Iris pigment epithelial cell (primary cell): Measurements from ENCODE around the gene ATP6V0C.
"Not testable (repeated sequence)": the region's sequence is repeated elsewhere in the genome, so short reads cannot be mapped to it uniquely, and the experiment has no call there.

Experiments used
- DNase-seq: peaks from one replicate; pipeline ENCODE4 v3.0.0-alpha.2; 2011; ENCODE audit warnings: low read depth

The ATP6V0C gene

DNA sequence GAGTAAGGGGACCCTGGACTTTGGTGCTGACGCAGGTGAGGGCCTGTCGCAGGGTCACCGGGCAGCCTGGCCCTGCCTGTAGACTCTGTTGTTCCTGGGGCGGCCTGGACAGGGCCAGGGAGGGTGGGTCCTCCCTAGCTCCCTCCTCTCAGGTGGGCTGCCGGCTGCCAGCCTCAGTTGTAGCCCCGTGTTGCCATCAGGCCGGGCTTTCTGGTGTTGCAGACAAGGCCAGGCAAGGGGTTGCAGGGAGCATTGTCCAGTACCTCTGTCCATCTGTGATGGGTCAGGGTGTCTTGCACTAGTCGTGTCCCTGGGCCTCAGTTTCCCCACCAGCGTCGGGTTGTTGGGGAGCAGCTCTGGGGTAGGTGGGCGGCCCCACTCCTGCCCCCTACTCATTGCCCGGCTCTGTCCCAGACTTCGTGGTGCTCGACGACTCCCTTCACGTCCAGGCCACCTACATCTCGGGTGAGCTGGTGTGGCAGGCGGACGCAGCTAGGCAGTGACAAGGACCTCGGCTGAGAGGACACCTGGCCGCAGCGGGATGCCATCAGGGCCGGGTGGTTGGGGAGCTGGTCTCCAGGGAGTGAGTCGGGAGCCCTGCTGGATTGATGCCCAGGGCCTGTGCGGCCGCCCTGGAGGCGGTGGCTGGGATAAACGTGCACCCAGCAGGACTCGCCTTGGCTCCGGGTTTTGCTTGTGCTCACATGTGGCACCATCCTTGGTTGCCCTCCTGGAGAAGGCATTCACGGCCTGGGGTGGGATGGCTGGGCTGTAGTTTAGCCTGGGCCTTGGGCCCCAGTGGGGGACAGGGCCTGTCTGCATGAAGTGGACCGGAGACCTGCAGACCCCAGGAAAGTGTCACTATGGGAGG, 15.5 kb downstream of the ATP6V0C start:
- DNase-seq: no peak

DNA sequence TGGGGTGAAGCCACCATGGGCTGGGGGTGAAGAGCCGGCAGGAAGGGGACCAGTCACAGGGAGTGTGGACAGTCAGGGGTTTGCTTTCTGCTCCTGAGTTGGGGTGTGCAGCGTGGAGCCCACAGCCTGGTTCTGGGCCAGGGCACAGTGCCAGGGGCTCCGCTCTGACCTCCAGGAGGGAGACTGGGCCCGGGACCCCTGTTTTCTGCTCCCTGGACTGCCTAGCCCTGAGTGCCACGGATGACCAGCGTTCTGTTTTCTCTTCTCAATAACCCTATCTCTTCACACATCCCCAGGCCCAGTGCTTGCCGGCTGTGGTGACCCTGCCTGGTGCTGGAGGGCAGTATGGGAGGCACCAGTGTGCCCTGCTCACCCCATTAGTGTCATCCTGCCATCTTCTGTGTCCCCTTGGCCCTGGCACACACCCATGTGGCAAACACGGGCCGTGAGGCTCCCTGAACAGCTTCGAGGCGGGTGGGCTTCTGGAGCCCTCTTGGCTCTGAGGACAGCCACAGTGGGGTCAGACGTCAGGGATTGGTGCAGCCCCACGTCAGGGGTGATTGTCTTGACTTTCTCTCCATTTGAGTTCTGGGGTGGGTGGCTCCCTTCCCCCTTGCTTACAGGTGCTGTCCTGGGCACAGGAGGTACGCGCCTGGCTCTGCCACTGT, 16.3 kb downstream of the ATP6V0C start:
- DNase-seq: no peak

DNA sequence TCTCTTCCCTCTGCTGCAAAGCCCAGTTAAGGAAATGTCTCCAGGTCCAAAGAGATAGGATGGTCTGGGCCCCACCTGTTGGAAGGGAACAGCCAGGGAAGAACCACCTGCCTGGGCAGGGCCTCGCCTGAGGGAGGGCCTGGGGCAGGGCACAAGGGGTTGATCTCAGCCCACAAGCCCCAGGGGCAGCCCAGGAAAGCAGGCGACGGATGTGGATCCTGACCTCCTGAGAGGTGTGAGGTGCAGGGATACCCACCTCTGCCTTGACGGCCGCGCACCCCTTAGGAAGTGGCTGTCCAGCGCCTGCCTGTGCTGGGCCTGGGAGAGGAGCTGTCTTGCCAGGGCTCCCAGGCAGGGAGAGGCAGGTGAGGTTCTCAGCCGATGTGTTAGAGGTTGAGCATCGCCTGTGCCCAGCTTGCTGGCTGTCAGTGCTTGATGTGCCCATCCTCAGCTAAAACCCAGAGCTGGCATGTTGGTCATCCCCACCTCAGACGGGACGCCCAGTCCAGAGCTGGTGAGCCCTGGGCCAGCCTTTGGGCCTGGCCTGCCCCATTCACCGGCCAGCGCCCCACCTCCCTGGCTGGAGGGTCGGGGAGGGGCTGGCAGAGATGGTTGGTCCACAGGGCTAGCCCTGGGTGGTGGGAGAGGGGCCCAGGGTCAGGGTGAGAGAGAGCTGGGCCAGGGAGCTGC, 17.0 kb downstream of the ATP6V0C start:
- DNase-seq: no peak

DNA sequence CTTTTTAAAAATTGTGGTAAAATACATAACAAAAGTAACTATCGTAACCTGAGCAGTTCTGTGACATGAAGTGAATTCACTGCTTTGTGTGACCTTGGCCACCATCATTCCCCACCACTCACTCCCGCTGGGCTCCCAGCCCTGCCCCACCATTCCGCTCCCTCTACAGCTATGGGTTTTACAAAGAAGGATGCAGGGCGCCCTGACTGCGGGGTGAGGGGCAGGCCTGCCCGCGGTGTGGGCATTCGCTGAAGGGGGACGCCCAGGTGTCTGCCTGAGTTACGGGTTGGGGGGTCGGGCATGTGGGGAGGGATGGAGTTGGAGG, 17.6 kb downstream of the ATP6V0C start, which contains the start of gene CEMP1:
Gene CEMP1 (minus strand): TSS at position 38 of the 325 bp plus-strand sequence. CDS start 335 bp downstream, outside the sequence.
- no peak for DNase-seq

DNA sequence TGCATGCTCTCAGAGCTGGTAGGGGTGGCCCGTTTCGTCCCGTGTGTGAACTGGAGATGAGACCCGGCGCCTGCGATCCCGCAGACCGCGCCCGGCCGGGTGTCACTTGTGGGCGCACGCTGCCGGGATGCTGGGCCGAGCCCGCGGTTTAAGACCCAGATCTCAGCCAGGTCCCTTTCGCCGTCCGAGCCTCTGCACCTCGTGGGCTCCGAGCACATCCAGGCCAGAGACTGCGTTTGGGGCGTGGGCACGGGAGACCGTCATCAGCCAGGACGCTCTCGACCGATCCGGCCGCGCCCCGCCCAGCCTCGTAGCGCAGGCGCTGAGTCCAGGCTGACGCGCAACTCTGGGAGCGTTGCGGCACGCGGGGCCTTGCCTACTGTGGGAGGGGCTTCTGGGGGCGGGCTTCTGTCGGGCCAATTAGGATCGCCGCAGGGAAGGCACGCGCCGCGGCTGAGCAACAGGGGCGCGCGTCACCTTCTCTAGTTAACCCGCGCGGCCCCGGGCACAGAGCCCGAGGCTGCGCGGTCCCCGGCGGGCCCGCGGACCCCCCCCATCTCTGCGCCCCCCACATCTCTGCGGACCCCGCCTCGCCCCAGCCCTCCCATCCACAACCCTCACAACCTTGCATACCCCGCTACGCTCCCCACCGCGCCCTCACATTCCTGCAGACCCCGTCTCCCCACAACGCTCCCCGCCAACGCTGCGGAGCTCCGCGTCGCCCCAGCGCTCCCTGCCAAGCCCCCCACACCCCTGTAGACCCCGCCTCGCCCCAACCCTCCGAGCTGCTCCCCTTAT, 18.1 kb downstream of the ATP6V0C start:
- peak; percentile 97 for DNase-seq

DNA sequence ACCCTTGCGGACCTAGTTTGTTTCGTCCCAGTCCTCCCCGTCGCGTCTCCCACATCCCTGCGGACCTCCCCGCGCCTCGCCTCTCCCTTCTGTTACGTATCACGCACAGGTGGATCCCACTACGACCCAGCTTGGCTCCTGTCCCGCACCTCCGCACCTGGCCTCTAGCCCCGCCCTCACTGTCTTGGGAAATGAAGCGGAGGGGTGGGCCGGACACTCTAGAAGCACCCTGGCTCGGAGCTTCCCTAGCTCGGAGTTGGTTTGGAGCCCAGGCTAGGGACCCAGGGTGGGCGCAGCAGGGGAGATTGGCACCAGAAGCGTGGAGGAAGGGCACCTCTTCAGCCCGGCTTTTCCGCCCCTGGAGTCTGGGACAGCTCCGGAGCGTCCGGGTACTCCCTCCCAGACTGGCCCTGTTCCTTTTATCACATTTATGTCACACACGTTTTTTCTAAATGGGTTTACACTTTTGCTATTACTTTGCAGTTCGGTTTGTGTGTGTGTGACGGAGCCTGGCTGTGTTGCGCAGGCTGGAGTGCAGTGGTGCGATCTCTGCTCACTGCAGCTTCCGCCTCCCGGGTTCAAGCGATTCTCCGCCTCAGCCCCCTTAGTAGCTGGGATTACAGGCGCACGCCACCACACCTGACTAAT, 18.9 kb downstream of the ATP6V0C start:
- peak; percentile 59 for DNase-seq

DNA sequence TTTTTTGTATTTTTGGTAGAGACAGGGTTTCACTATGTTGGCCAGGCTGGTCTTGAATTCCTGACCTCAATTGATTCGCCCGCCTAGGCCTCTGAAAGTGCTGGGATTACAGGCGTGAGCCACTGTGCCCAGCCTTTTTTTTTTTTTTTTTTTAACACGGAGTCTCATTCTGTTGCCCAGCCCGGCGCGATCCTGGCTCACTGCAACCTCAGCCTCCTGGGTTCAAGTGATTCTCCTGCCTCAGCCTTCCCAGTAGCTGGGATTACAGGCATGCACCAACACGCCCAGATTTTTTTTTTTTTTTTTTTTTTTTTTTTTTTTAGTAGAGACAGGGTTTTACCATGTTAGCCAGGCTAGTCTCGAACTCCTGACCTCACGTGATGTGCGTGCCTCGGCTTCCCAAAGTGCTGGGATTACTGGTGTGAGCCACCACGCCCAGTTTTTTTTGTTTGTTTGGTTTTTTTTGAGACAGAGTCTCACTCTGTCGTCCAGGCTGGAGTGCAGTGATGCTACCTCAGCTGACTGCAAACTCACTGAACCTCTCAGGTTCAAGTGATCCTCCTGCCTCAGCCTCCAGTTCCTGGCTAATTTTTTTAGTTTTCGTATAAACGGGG, 19.5 kb downstream of the ATP6V0C start:
- not testable (repeated sequence) for DNase-seq

DNA sequence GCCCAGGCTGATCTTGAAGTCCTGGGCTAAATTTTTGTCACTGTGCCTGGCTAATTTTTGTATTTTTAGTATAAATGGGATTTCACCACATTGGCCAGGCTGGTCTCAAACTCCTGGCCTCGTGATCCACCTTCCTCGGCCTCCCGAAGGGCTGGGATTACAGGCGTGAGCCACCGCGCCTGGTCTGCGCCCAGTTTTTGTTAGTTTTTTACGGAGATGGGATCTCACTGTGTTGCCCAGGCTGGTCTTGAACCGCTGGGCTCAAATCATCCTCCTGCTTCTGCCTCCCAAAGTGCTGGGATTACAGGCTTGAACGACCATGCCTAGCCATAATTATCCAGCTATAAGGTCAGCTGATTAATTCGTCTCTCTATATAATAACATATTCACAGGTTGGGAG, 20.2 kb downstream of the ATP6V0C start:
- no peak for DNase-seq

DNA sequence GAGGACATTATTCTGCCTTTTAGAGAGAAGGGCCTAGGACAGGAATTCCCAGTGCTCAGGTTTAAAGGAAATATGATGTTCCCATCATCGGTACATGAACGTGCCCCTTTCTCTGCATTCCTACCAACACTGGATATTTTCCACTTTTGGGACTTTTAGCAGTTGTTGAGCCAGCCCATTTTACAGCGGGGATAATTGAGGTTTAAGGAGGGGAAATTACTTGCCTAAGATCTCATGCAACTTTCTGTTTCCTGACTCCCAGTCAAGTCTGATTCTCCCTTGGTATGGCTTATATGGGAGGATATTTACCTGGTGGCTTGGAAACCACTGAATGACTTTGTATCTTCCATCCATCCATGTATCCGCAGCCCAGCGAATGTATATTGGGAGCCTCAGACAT, 20.6 kb downstream of the ATP6V0C start:
- DNase-seq: not testable (repeated sequence)

DNA sequence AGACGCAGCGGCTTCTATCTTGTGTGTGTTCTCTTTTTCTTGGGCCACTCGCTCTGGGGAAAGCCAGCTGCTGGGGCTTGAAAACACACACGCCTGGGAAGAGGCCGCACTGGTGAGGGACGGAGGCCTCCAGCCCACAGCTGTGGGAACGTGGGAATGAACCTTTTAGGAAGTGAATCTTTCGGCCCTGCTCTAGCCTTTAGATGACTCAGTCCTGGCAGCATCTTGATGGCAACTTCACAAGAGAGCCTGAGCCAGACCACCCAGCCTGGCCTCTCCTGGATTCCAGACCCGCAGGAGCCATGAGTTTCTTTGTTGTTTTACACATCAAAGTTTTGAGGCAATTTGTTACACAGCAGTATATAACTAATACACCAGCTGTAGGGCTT, 21.9 kb downstream of the ATP6V0C start:
- DNase-seq: peak; percentile 63

DNA sequence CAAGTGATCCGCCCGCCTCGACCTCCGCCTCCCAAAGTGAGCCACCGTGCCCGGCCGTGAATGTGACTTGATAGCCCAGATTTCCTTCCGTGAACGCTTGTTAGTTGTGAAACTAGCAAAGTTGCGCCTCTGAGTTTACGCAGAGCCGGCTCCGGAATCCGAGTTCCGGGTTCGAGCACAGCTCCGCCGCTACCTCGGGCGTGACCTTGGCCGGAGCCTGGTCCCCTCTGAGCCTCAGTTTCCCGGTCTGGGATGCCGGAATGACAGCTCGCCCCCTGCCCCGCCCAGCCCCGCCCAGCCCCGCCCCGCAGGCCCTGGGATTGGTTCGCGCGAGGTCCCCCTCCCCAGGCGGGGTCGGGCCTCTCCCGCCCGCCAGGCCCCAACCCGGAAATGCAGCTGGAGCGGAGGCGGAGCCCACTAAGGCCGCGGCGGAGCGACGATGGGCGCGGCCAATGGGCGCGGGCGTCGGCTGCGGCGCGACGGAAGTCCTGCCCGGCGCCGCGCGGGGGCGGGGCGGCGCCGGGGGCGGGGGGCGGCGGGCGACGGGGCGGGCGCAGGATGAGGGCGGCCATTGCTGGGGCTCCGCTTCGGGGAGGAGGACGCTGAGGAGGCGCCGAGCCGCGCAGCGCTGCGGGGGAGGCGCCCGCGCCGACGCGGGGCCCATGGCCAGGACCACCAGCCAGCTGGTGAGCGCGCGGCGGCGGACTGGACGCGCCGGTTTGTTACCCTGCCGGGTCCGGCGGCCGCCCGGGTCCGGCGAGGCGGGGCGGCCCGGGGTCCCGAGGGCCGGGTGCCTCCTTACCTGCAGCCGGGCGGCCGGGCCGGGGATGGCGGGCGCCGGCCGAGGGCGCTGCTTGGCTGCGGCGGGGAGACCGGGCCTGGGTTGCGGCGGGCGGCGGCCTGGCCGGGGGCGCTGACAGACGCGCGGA, 24.0 kb downstream of the ATP6V0C start, which contains the start of gene PDPK1:
Gene PDPK1 (plus strand): TSS at position 571 of the 929 bp plus-strand sequence. CDS start 92 bp downstream, at position 663.
- peak; percentile 94 for DNase-seq

DNA sequence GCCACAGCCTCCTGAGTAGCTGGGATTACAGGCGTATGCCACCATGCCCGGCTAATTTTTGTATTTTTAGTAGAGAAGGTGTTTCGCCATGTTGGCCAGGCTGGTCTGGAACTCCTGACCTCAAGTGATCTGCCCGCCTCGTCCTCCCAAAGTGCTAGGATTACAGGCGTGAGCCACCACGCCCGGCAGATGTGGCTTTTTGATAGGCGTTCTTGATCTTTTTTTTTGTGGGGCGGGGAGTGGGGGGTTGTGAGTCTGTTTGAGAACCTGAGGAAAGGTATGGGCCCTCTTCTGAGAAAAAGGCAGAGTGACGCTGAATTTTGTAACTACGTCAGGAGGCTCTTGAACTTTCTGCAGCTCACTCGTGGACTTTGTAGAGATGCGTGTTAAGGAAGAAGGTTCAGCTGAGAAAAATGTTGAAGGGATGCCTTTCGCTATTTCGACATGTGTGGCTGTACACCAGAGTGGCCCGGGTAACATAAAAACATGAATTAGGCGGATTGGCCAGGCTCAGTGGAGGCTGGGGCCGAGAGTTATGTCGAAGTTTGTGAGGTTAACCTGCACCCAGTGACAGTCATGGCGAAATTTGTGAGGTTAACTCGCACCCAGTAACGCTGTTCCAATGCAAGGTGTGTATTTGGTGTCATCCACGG, 25.6 kb downstream of the ATP6V0C start:
- DNase-seq: not testable (repeated sequence)

DNA sequence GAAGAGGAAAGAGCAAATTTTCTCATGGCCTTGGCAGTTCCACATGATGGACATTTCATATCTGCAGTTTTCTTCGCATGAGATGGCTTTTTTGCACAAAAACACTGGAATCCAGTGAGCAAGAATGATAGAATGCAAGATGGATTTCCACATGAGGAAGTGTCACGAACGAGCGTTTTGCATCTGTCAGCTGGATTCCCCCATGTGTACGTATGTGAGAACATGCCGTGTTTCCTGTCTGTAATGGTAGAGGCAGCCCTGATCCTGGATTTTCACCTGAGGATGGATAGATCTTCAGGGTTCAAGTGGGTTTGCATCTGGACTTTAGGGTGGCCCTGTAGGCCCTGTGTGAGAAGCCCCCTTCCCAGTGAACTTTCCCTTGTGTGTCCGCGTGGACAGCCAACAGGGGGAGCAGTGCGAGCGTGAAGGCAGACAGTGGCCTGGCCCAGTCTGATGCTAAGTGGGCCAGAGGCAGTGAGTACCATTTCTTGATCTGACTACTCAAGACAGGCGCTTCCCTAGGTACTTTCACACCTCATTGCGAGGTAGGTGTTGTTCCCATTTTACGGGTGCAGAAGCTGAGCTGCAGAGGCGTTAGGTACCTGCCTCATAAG, 26.2 kb downstream of the ATP6V0C start:
- DNase-seq: peak; percentile 24

DNA sequence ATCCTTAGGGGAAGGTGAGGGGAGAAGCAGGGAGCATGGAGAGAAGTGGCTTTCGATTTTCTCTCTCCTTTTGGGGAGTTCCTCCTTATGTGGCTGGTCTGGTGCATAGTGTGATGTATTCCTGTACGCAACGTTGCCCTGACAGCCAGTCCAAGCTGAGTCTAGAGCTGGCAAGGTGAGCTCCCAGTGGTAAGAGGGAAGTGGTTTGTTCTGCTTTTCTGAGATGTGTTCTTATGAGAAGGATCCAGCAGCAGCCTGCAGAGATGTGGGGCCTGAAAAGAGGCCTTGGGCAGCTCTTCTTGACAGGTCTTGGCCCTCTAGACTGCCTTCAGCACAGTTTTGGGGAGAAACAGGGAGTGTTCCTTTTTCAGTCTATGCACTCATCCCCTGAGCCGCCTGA, 27.2 kb downstream of the ATP6V0C start:
- not testable (repeated sequence) for DNase-seq

DNA sequence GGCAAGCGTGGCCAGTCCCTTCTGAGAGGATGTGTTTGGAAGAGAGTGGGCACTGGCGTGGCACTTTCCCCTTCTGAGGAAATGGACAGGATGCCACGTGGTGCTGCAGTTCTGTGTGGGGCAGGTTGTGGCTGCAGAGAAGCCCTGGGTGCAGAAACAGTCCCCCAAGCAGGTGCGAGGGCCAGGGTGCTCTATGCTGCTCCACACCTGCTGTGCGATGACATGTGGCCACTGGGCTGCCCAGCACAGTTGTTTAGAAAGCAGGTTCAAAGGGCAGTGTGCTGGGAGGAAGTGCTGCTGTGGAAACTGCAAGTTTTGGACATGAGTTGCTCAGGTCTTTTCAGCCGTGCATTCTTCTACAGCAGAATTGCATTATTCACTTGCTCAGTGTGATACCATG, 27.7 kb downstream of the ATP6V0C start:
- DNase-seq: peak; percentile 41

DNA sequence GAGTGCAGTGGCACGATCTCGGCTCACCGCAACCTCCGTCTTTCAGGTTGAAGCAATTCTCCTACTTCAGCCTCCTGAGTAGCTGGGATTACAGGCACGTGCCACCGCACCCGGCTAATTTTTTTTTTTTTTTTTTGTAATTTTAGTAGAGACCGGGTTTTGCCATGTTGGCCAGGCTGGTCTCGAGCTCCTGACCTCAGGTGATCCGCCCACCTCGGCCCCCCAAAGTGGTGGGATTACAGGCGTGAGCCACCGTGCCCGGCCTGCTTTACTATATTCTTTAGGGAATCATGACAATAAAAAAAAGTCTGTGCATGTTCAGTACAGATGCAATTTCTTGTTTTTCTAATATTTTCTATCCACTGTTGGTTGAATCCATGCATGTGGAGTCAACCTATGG, 30.0 kb downstream of the ATP6V0C start:
- not testable (repeated sequence) for DNase-seq

DNA sequence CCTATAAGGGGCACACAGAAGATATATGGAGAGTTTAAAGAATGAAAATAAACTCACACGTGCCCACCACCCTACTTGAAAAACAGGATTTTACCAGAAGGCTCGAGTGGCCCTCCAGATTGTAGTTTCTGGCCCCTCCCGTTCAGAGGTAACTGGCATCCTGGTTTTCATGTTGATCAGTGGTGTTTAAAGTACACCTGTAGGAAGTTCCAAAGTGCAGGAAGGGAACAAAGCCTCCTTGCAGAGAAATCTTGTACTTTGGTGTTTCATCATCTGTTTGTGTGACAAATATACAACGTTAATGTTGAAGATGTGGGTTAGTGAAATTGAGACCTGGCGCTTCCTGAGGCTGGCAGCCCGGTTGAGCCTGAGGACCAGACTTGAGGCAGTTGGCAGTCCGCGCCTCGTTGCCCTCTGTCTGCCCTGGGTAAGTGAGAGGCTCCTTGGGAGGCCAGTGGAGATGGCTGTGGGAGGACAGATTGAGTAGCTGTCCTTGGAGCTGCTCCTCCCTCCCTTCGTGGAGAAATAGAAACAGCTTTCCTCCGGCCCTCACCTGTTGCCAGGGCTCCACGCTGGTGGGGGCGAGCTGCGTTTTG, 36.6 kb downstream of the ATP6V0C start:
- DNase-seq: not testable (repeated sequence)

DNA sequence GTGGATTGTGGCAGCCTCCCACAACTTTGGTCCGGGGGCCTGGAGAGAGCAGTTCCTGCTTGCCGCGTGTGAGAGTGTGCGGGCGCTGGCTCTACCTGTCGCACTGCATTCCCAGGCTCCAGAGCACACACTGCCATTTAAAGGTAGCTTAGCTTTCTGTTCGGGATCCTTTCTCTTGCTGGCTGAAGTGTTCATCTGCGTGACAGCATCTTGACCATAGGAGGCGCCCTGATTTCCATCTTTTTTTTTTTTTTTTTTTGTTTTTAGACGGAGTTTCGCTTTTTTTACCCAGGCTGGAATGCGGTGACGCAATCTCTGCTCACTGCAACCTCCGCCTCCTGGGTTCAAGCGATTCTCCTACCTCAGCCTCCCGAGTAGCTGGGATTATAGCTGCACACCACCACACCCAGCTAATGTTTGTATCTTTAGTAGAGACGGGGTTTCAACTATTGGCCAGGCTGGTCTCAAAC, 37.7 kb downstream of the ATP6V0C start:
- DNase-seq: peak; percentile 50
